SU-DHL-6 (cell line): Measurements from ENCODE around the gene ATP6AP2.
"Not testable (repeated sequence)": the region's sequence is repeated elsewhere in the genome, so short reads cannot be mapped to it uniquely, and the experiment has no call there.

Experiments used
- H2AFZ ChIP-seq: fragments of 200-600 bp; sonication (generic); 2 replicates; pipeline ENCODE4 v1.6.1; 2014; ENCODE audit warnings: low read depth, mild to moderate bottlenecking, moderate library complexity, mixed read lengths, antibody characterized with exemption, low read length; ENCODE audit not compliant: severe bottlenecking
- H3F3A ChIP-seq: fragments of 200-600 bp; shearing (Covaris generic); 2 replicates; pipeline ENCODE4 v1.6.0; 2016; ENCODE audit warnings: antibody characterized with exemption, mild to moderate bottlenecking; ENCODE audit not compliant: insufficient read depth
- H3K27ac ChIP-seq: fragments of 200-600 bp; sonication (generic); 2 replicates; pipeline ENCODE4 v1.5.1; 2016; ENCODE audit warnings: low read depth, mild to moderate bottlenecking, low read length, moderate library complexity, mixed read lengths
- H3K27me3 ChIP-seq: fragments of 200-600 bp; sonication (generic), shearing (Covaris generic); 2 replicates; pipeline ENCODE4 v1.6.0; 2014; ENCODE audit warnings: mild to moderate bottlenecking, low read length
- H3K36me3 ChIP-seq: fragments of 200-600 bp; sonication (generic); 2 replicates; pipeline ENCODE4 v1.6.1; 2014; ENCODE audit warnings: mild to moderate bottlenecking, low read length, mixed read lengths
- H3K4me2 ChIP-seq: fragments of 300-600, 200-600 bp; shearing (Covaris generic), sonication (generic); 2 replicates; pipeline ENCODE4 v1.6.0; 2014; ENCODE audit warnings: low read length, low read depth, mild to moderate bottlenecking; ENCODE audit not compliant: poor library complexity, severe bottlenecking
- H3K4me3 ChIP-seq: fragments of 200-600 bp; sonication (generic); 2 replicates; pipeline ENCODE4 v1.5.1; 2014; ENCODE audit warnings: antibody characterized with exemption, low read length, mild to moderate bottlenecking, mixed read lengths; ENCODE audit not compliant: insufficient read depth, poor library complexity, severe bottlenecking
- H3K79me2 ChIP-seq: fragments of 200-600 bp; sonication (generic); 2 replicates; pipeline ENCODE4 v1.6.1; 2014; ENCODE audit warnings: mild to moderate bottlenecking, low read length, moderate library complexity; ENCODE audit not compliant: insufficient read depth
- H3K9ac ChIP-seq: fragments of 200-600 bp; sonication (generic); 2 replicates; pipeline ENCODE4 v1.7.0; 2014; ENCODE audit warnings: mild to moderate bottlenecking, low read length
- H3K9me2 ChIP-seq: fragments of 200-600 bp; sonication (generic); replicated peaks from 2 replicates; pipeline ENCODE4 v1.6.1; 2014; ENCODE audit warnings: low read length; ENCODE audit not compliant: insufficient read depth
- H3K9me3 ChIP-seq: fragments of 200-600 bp; sonication (generic); 2 replicates; pipeline ENCODE4 v1.6.1; 2014; ENCODE audit warnings: low read length, mixed read lengths; ENCODE audit not compliant: insufficient read depth
- H4K20me1 ChIP-seq: fragments of 200-600 bp; sonication (generic); 2 replicates; pipeline ENCODE4 v1.6.1; 2014; ENCODE audit warnings: low read depth, mild to moderate bottlenecking, antibody characterized with exemption, low read length, moderate library complexity, mixed read lengths
- EZH2phosphoT487 ChIP-seq: fragments of 200-600 bp; sonication (generic), shearing (Covaris generic); conservative IDR thresholded peaks from 2 replicates; pipeline ENCODE4 v1.6.1; 2018; ENCODE audit warnings: mild to moderate bottlenecking, antibody characterized with exemption, low read length, moderate library complexity, mixed read lengths
- TF ChIP-seq, protein P1 (sequence below): fragments of 200-600 bp; sonication (generic); IDR thresholded peaks from one replicate; pipeline ENCODE4 v1.5.1; 2017; ENCODE audit warnings: antibody characterized with exemption, mild to moderate bottlenecking, low read length, moderate library complexity; ENCODE audit not compliant: insufficient read depth, poor library complexity, severe bottlenecking

Gene ATP6AP2

DNA sequence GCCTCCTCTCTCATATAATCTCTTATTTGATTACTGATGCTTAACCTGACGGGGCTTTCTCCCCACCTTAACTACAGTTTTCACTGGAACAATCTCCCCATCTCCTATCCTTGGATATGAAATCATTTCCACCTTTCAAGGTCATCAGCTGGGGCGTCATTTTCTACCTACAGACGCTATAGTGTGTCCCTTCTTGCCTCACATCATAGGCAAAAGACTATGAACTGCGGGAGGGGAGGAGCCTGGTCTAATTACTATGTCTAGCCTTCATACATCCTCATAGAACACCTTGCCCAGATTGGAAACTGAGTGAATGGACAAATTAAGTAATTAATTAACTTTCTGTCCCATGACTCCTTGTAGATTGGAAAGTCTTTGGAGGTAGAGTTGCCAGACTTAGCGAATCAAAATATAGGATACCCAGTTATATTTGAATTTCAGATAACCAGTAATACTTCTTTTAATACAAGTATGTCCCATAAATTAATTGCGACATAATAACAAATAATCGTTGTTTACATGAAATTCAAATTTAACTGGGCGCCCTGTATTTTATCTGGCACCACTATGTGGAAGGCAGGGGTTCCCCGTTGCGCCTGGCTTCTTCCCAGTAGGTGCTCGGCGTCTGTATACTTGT lies 752 bp upstream of the ATP6AP2 start:
- TF ChIP-seq, protein P1, sequence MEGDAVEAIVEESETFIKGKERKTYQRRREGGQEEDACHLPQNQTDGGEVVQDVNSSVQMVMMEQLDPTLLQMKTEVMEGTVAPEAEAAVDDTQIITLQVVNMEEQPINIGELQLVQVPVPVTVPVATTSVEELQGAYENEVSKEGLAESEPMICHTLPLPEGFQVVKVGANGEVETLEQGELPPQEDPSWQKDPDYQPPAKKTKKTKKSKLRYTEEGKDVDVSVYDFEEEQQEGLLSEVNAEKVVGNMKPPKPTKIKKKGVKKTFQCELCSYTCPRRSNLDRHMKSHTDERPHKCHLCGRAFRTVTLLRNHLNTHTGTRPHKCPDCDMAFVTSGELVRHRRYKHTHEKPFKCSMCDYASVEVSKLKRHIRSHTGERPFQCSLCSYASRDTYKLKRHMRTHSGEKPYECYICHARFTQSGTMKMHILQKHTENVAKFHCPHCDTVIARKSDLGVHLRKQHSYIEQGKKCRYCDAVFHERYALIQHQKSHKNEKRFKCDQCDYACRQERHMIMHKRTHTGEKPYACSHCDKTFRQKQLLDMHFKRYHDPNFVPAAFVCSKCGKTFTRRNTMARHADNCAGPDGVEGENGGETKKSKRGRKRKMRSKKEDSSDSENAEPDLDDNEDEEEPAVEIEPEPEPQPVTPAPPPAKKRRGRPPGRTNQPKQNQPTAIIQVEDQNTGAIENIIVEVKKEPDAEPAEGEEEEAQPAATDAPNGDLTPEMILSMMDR = no peak
- Histone ChIP-seq H2AFZ (peak overlapping the region; percentile 64), H3K4me2 (peak overlapping the region; percentile 90), H3F3A (no peaks in the 10 kb centered on the region), H3K79me2 (peaks cover 26% of the 10 kb centered on the region), H4K20me1 (no peaks in the 10 kb centered on the region), H3K4me3 (peak overlapping the region; percentile 75), H3K9ac (peak overlapping the region; percentile 77), H3K27ac (peak overlapping the region; percentile 47), H3K27me3 (no peaks in the 10 kb centered on the region), H3K9me2 (no peaks in the 10 kb centered on the region), H3K36me3 (no peaks in the 10 kb centered on the region), H3K9me3 (no peaks in the 10 kb centered on the region)

DNA sequence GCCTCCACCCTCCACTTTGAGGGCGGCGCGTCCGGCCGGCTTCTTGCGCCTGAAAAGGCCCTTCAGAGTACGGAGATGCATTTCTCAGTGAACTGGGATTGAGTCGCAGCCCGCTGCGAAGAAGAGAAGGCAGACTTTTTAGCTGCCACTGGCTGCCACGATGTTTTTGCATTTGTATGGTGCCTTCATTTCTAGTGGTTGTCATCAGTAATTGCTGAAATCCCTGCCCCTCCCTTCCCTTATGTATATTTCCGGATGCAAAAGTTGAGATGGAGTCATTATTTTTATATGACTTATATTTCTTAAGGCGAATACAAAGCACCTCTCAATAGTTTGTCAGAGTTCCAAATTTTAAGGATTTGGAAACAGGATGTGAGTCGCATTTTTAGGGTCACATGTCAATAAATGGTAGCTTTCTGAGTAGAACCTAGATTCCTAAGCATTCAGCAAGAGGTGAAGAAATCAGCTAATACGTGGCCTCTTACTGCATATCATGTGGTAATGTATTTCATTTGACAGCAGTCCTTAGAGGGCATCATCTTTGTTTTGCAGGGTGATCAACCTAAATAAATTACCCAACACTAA lies 658 bp downstream of the ATP6AP2 start:
- Histone ChIP-seq H3K27ac (0 out of 2 replicates have a peak overlapping the region, but pooled peaks have one; percentile 11), H3K9ac (peak overlapping the region; percentile 77), H4K20me1 (no peaks in the 10 kb centered on the region), H3K4me2 (peak overlapping the region; percentile 73), H3K36me3 (no peaks in the 10 kb centered on the region), H3K27me3 (no peaks in the 10 kb centered on the region), H2AFZ (peak overlapping the region; percentile 34), H3K9me2 (no peaks in the 10 kb centered on the region), H3K79me2 (peaks cover 36% of the 10 kb centered on the region), H3K9me3 (no peaks in the 10 kb centered on the region), H3K4me3 (peak overlapping the region; percentile 77), H3F3A (no peaks in the 10 kb centered on the region)
- TF ChIP-seq, protein P1 = no peak
- TF ChIP-seq EZH2phosphoT487 = no peak

DNA sequence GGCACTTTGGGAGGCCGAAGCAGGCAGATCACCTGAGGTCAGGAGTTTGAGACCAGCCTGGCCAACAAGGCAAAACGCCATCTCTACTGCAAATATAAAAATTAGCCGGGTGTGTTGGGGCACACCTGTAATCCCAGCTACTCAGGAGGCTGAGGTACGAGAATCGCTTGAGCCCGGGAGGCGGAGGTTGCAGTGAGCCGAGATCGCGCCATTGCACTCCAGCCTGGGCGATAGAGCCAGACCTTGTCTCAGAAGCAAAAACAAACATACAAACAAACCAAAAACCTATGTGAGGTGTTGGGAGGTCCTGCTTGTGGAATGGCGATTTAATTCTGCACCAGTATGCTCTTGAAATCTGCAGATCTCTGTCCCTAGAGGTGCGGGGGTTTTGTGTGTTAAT lies 1.4 kb downstream of the ATP6AP2 start:
- not testable (repeated sequence) for H3K9me2 ChIP-seq, H3K27me3 ChIP-seq, H3K9me3 ChIP-seq, H3K27ac ChIP-seq, H3K4me3 ChIP-seq, H3K9ac ChIP-seq, H3K36me3 ChIP-seq, H4K20me1 ChIP-seq, H3F3A ChIP-seq, H2AFZ ChIP-seq
- H3K4me2 ChIP-seq = peak overlapping the region; percentile 73
- peaks cover 39% of the 10 kb centered on the region for H3K79me2 ChIP-seq

DNA sequence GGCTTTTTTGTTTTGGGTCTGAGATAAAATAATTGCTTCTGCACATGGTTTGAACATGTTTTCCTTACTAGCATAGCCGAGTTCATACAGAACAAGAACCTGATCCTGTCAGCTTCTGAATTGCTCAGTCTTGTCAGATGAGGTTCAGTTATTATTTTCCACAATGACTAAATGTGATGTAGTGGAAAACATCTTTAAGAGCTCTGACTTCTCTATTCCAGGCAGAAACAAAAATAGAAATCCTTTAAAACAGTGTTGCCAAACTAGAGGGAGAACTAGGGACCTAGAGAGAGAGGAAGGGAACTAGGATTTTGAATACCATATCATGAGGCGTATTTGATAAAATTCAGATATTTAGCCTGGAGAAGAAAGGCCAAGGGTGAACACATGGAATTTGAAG lies 2.0 kb downstream of the ATP6AP2 start:
- no peaks in the 10 kb centered on the region for H3K36me3 ChIP-seq
- no peaks in the 10 kb centered on the region for H4K20me1 ChIP-seq

DNA sequence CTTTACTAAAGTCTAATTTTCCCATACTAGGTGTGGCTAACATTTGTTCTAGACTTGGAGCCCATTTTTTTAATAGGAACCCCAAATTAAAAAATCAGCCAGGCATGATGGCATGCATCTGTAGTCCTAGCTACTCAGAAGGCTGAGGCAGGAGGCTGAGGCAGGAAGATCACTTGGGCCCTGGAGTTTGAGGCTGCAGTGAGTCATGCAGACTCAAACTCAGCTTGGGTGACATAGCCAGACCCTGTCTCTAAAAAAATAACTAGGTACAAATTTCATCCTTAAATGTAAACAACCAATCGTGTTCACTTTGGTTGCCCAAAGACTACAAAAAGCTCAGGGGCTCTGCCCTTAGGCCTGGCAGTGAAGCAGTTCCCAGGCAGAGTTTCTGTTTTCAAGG lies 6.9 kb downstream of the ATP6AP2 start:
- H3K4me3 ChIP-seq, H4K20me1 ChIP-seq, H3K4me2 ChIP-seq, H3F3A ChIP-seq, H3K9ac ChIP-seq, H3K27ac ChIP-seq, H3K36me3 ChIP-seq, H3K9me3 ChIP-seq, H2AFZ ChIP-seq, H3K27me3 ChIP-seq, H3K9me2 ChIP-seq: not testable (repeated sequence)
- peaks cover 38% of the 10 kb centered on the region for H3K79me2 ChIP-seq

More for the DNA sequence above, 2.0 kb downstream of the ATP6AP2 start:
- Histone ChIP-seq H3K79me2 (peaks cover 44% of the 10 kb centered on the region), H3K9me3 (no peaks in the 10 kb centered on the region), H3K9me2 (no peaks in the 10 kb centered on the region), H3K9ac (no peak overlapping the region), H3K27me3 (no peaks in the 10 kb centered on the region), H3K4me3 (no peak overlapping the region), H3K4me2 (peak overlapping the region; percentile 10), H3K27ac (no peak overlapping the region), H3F3A (no peaks in the 10 kb centered on the region), H2AFZ (no peak overlapping the region)
- no peak for TF ChIP-seq EZH2phosphoT487

DNA sequence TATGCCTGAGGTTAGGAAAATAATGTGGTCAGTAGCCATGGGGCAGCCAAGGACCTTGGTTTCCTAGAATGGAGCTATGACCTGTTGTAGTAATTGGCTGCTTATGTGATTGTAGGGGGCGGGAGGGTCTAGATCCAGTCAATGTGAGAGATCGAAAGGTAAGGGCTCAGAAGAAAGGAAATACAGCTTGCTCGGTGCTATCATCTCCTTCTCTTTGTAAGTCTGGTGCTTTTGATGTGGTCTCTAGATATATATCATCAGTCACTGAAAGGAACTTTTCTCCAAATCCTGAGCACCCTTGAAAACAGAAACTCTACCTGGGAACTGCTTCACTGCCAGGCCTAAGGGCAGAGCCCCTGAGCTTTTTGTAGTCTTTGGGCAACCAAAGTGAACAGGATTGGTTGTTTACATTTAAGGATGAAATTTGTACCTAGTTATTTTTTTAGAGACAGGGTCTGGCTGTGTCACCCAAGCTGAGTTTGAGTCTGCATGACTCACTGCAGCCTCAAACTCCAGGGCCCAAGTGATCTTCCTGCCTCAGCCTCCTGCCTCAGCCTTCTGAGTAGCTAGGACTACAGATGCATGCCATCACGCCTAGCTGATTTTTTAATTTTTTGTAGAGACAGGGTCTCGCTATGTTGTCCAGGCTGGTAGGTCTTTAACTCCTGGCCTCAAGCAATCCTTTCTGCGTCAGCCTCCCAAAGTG lies 9.0 kb downstream of the ATP6AP2 start:
- not testable (repeated sequence) for H3F3A ChIP-seq, H3K27me3 ChIP-seq, H3K27ac ChIP-seq, H3K4me3 ChIP-seq, H3K9me2 ChIP-seq, H3K9me3 ChIP-seq, H2AFZ ChIP-seq, H3K36me3 ChIP-seq, H4K20me1 ChIP-seq, H3K9ac ChIP-seq, H3K4me2 ChIP-seq
- H3K79me2 ChIP-seq = peaks cover 25% of the 10 kb centered on the region; the same call in 1 of the 2 replicates
